Neural crest cell (in vitro differentiated cells): ENCODE data around the gene PLTP. TPM values are rescaled to one million over a fixed set of nuclear protein-coding genes. Genes with fewer than 3 reads are reported as not detected.
A peak's percentile ranks its signal among the peaks of the same experiment; 100 is the strongest.

Experiments used
- DNase-seq: peaks from one replicate; pipeline ENCODE4 v3.0.0; 2021; ENCODE audit warnings: low read depth, mixed read lengths, low spot score
- H3K27ac Mint-ChIP-seq: one replicate; pipeline ENCODE4 v1.8.0; 2021; ENCODE audit warnings: mild to moderate bottlenecking, mixed read lengths; ENCODE audit not compliant: unreplicated experiment
- H3K27me3 Mint-ChIP-seq: 2 replicates; pipeline ENCODE4 v1.8.0; 2021; ENCODE audit warnings: low read depth, mild to moderate bottlenecking, mixed read lengths
- H3K36me3 Mint-ChIP-seq: 2 replicates; pipeline ENCODE4 v1.8.0; 2021; ENCODE audit warnings: low read depth, mild to moderate bottlenecking, mixed read lengths
- H3K4me1 Mint-ChIP-seq: 2 replicates; pipeline ENCODE4 v1.8.0; 2021; ENCODE audit warnings: mixed read lengths
- H3K4me3 Mint-ChIP-seq: one replicate; pipeline ENCODE4 v1.8.0; 2021; ENCODE audit warnings: mild to moderate bottlenecking, mixed read lengths
- H3K9me3 Mint-ChIP-seq: 2 replicates; pipeline ENCODE4 v1.8.0; 2021; ENCODE audit warnings: mixed read lengths
- CTCF ChIP-seq: fragments of 200-600 bp; sonication (generic); conservative IDR thresholded peaks from 2 replicates; pipeline ENCODE4 v1.5.0; 2021; ENCODE audit warnings: antibody characterized with exemption, mild to moderate bottlenecking
- total RNA-seq: library from RNA; stranded (reverse); gene quantifications from 2 replicates; pipeline ENCODE4 v1.2.1, GENCODE V29; 2021

PLTP gene
- total RNA-seq, 1 donor from 2014 or later, result 61.0 TPM

- Mint-ChIP-seq H3K36me3 (no peaks in the 10 kb centered on the region), H3K4me1 (no peaks in the 10 kb centered on the region), H3K27ac (no peak overlapping the region), H3K4me3 (no peak overlapping the region), H3K9me3 (no peaks in the 10 kb centered on the region), H3K27me3 (peaks cover 15% of the 10 kb centered on the region)
- no peak for TF ChIP-seq CTCF
- DNase-seq, result no peak
These were observed 7.8 kb upstream of the PLTP start for GRCh38 chr20:45919542-45920399.

- Mint-ChIP-seq H3K27ac (no peak overlapping the region), H3K4me1 (no peaks in the 10 kb centered on the region), H3K27me3 (peaks cover 17% of the 10 kb centered on the region), H3K9me3 (no peaks in the 10 kb centered on the region), H3K4me3 (no peak overlapping the region), H3K36me3 (no peaks in the 10 kb centered on the region)
- no peak for TF ChIP-seq CTCF
- DNase-seq, result no peak
These were observed 7.0 kb upstream of the PLTP start for GRCh38 chr20:45918779-45919537.

GRCh38 chr20:45918182-45918737, 6.3 kb upstream of the PLTP start:
- DNase-seq, result no peak
- H3K4me3 Mint-ChIP-seq, result no peak overlapping the region
- no peaks in the 10 kb centered on the region for H3K4me1 Mint-ChIP-seq
- no peak for TF ChIP-seq CTCF
- peaks cover 17% of the 10 kb centered on the region for H3K27me3 Mint-ChIP-seq
- H3K27ac Mint-ChIP-seq, result no peak overlapping the region
- H3K36me3 Mint-ChIP-seq, result no peaks in the 10 kb centered on the region
- no peaks in the 10 kb centered on the region for H3K9me3 Mint-ChIP-seq

- Mint-ChIP-seq H3K36me3 (no peaks in the 10 kb centered on the region), H3K4me1 (no peaks in the 10 kb centered on the region), H3K4me3 (peak overlapping the region; percentile 45), H3K27ac (no peak overlapping the region), H3K27me3 (peaks cover 14% of the 10 kb centered on the region), H3K9me3 (no peaks in the 10 kb centered on the region)
- DNase-seq, result no peak
- TF ChIP-seq CTCF, result no peak
These were observed 5.8 kb upstream of the PLTP start for GRCh38 chr20:45917790-45918141.

GRCh38 chr20:45913116-45913515, 1.2 kb upstream of the PLTP start:
- Mint-ChIP-seq H3K27ac (no peak overlapping the region), H3K36me3 (peaks cover 3% of the 10 kb centered on the region), H3K4me3 (no peak overlapping the region), H3K27me3 (peaks cover 3% of the 10 kb centered on the region), H3K9me3 (no peaks in the 10 kb centered on the region), H3K4me1 (peaks cover 20% of the 10 kb centered on the region)
- no peak for TF ChIP-seq CTCF
- DNase-seq, result no peak
